Retina (tissue), 1 donor: ENCODE results near the gene ZPR1.
"Not testable (repeated sequence)": the region's sequence is repeated elsewhere in the genome, so short reads cannot be mapped to it uniquely, and the experiment has no call there.

ENCODE experiments used
- DNase-seq: peaks from one replicate; pipeline ENCODE4 v3.0.0-alpha.2; 2016

Gene ZPR1

GRCh38 chr11:116792144-116792868, 4.5 kb upstream of the ZPR1 start:
- DNase-seq = no peak

- DNase-seq = no peak
Observed at GRCh38 chr11:116791813-116792143, 4.0 kb upstream of the ZPR1 start, which contains the start of gene APOA5. Gene APOA5 (minus strand): TSS chr11:116791879. CDS start chr11:116791860, 19 bp downstream.

GRCh38 chr11:116791002-116791812, 3.4 kb upstream of the ZPR1 start:
- peak; percentile 91 for DNase-seq

GRCh38 chr11:116790167-116791001, 2.6 kb upstream of the ZPR1 start:
- peak; percentile 3 for DNase-seq

- no peak for DNase-seq
Observed at GRCh38 chr11:116788975-116789374, 1.2 kb upstream of the ZPR1 start.

- peak; percentile 14 for DNase-seq
Observed at GRCh38 chr11:116788534-116788933, 711 bp upstream of the ZPR1 start.

- no peak for DNase-seq
Observed at GRCh38 chr11:116787436-116787785, 412 bp downstream of the ZPR1 start.

DNA sequence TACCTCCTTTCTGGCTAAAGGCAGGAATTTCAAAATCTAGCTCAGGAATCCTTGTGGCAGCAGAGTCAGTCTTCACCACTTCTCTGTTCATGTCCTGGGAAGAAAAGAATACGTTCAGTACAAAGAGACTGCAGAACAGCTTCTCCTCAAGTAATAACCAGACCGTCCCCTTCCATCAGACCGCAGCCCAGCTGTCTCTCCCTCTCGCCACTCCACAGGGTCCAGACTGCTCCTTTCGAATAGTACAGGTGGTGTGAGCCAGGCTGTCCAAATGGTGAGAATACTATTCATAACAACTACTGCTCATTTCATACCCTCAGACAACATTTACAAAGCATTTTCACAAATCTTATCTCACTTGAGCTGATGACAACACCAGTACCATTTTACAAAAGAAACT, 857 bp downstream of the ZPR1 start:
- DNase-seq = no peak

GRCh38 chr11:116786326-116786725, 1.5 kb downstream of the ZPR1 start:
- no peak for DNase-seq

DNA sequence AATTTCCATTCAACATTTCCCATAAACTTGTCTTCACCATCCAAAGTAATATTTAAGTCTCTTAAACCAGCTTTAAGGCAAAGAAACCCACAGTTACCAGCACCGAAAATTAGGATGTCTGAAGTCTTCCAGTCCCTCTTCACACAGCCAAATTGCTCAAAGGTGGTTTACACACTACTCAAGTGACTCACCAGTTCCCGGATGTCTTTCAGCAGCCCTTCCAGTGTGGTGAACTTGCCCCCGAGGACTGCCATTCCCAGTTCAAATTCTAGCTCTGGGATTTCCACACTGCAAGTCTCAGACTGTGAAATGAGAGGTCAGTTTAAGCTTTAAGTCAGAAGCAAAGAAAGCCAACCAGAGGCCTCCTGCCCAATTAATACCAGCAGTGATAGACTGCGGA, 5.1 kb downstream of the ZPR1 start:
- DNase-seq = no peak

DNA sequence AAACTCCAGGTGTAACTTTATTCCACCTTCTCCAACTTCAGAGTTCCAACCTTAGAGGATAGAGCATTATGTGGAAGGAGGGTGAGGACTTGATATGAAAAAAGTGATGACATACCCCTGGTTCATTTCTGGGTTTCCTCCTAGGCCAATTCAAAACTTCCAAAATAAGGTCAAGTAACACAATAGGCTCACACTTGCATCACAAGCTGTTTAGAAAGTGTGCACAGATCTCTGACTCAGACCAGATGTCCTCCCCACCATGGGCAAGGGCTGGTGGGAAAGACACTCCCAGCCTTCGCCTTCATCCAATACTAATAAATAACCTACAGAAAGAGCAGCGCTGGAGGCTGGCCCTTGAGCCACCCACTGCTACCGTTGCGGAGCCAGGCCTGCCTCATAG, 9.3 kb downstream of the ZPR1 start:
- no peak for DNase-seq

GRCh38 chr11:116777056-116777455, 10.8 kb downstream of the ZPR1 start:
- no peak for DNase-seq

DNA sequence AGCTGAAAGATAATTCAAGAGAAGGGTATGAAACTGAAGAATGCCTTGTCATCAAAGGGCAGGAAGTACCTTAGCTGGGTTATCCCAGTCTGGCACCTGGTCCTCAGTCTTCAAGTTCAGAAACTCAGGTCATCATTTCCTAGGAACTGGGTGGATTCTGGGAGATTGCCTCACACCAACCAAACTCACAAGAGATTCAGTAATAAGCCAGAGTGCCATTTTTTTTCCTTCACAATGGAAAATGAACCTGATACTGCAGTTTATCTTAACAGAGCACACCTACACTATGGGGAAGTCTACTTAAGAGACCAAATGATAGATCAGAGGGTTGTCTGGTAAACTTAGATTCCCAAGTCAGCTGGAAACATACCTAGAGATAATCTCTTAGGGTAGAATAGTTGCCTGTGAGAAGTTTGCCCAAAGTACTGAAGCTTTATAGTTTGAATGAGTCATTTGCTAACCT, 11.3 kb downstream of the ZPR1 start:
- DNase-seq = no peak

GRCh38 chr11:116775975-116776374, 11.8 kb downstream of the ZPR1 start:
- DNase-seq = no peak

- DNase-seq = no peak
Observed at GRCh38 chr11:116774661-116775060, 13.2 kb downstream of the ZPR1 start.

DNA sequence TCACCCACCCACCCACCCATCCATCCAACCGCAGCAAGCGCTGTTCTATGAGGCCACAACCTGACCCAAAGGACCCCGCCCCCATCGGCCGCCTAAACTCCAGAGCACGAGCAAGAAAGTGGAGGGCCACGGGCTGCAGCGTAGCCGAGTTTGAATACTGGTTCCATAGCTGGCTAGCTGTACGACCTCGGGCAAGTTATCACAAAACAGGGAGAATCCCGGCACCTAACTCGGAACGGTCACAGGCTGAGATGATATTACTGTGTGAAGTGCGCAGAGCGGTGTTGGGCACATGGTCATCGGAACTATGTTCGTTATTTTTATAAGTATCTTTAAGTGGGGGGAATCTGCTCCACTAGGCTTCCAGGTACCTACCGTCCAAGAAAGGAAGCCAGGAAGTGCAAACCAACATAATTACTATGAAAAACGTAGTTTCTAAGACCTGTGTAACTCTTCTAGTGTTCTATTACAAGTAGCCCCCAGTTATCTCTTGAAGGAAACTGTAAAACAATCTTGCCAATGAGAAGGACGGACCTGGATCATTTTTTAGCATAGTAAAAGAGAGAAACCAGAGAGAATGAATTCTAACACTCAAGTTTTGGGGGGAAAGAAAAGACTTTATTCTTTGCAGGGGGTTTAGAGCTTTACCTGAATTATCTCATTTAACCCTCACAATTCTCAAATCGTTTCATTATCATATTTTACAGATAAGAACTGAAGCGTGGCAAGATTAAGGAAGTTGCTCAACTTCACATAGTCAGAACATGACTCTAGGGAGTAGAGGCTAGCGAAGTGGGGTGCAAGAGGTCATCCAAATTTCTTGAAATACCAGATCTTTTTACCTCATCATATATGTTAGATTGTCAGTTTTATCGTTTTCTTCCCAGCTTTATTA, 14.4 kb downstream of the ZPR1 start:
- no peak for DNase-seq

GRCh38 chr11:116772443-116773202, 15.2 kb downstream of the ZPR1 start, which contains the start of gene BUD13:
Gene BUD13 (minus strand): TSS chr11:116772987. CDS start chr11:116772964, 23 bp downstream.
- DNase-seq = peak; percentile 98

DNA sequence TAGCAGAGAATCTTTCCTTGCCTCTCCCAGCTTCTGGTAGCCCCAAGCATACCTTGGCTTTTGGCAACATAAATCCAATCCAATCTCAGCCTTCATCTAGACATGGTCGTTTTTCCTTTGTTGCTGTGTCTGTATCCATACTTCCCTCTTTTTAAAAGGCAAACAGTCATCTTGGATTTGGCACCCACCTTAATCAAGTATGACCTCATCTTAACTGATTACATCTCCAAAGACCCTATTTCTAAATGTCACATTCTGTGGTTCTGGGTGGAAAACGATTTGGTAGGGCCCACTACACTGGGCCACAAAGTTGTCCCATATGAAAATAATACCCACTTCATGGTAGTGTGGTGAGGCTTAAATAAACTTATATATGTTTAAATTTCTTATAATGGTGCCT, 15.9 kb downstream of the ZPR1 start:
- peak; percentile 1 for DNase-seq

- DNase-seq = no peak
Observed at GRCh38 chr11:116762132-116762531, 25.7 kb downstream of the ZPR1 start.

DNA sequence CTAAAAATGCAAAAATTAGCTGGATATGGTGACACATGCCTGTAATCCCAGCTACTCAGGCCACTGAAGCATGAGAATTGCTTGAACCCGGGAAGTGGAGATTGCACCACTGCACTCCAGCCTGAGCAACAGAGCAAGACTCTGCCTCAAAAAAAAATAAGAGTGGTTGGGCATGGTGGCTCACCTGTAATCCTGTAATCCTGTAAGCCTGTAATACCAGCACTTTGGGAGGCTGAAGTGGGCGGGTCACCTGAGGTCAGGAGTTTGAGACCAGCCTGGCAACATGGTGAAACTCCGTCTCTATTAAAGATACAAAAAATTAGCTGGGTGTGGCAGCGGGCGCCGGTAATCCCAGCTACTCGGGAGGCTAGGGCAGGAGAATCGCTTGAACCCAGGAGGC, 31.8 kb downstream of the ZPR1 start:
- not testable (repeated sequence) for DNase-seq

GRCh38 chr11:116750070-116750718, 37.6 kb downstream of the ZPR1 start:
- no peak for DNase-seq
